H1 (cell line): Measurements from ENCODE around the gene ATG4D. TPM values are rescaled to one million over a fixed set of nuclear protein-coding genes. Genes with fewer than 3 reads are reported as not detected.
A peak's percentile ranks its signal among the peaks of the same experiment; 100 is the strongest.

Source experiments
- CTCF ChIA-PET: fragments of 300-600 bp; sonication (Branson Sonifier 250); formaldehyde crosslinking; loops from one replicate; lab custom pipeline; 2021; ENCODE audit not compliant: partially characterized antibody; lab: Charles Lee
- POLR2A ChIA-PET: fragments of 300-600 bp; sonication (Branson Sonifier 250); formaldehyde crosslinking; loops from one replicate; lab custom pipeline; 2021; ENCODE audit warnings: inconsistent platforms; ENCODE audit not compliant: partially characterized antibody; lab: Charles Lee
- DNase-seq, 2 experiments: peaks; one replicate each; pipeline versions ENCODE4 v3.0.0 to v3.0.0-alpha.2; 2010 to 2022; ENCODE audit warnings: low spot score in 2 of 2, low read depth in 1 of 2, mixed read lengths in 1 of 2
- FAIRE-seq: peaks from 2 replicates; lab custom pipeline; 2011; peaks lifted over from hg19 to GRCh38; lab: Jason Lieb, UNC
- H2AFZ ChIP-seq: 2 replicates; pipeline ENCODE4 v1.8.1; 2012; ENCODE audit warnings: low read length, inconsistent platforms
- H2AK5ac ChIP-seq: 2 replicates; pipeline ENCODE4 v1.6.1; 2013; ENCODE audit warnings: low read depth, low read length
- H2BK120ac ChIP-seq: replicated peaks from 2 replicates; pipeline ENCODE3; 2013; ENCODE audit warnings: low read depth, low read length, inconsistent platforms
- H2BK12ac ChIP-seq: 2 replicates; pipeline ENCODE4 v1.6.1; 2013; ENCODE audit warnings: low read depth, low read length
- H2BK15ac ChIP-seq: 2 replicates; pipeline ENCODE4 v1.6.1; 2013; ENCODE audit warnings: low read length
- H2BK20ac ChIP-seq: 2 replicates; pipeline ENCODE4 v1.6.1; 2013; ENCODE audit warnings: low read length
- H2BK5ac ChIP-seq: 2 replicates; pipeline ENCODE4 v1.6.1; 2013; ENCODE audit warnings: low read depth, low read length
- H3K14ac ChIP-seq: 2 replicates; pipeline ENCODE4 v1.6.1; 2013; ENCODE audit warnings: inconsistent platforms; ENCODE audit not compliant: insufficient read length
- H3K18ac ChIP-seq: 2 replicates; pipeline ENCODE4 v1.6.1; 2013; ENCODE audit warnings: low read length; ENCODE audit errors: extremely low read depth
- H3K23ac ChIP-seq: 2 replicates; pipeline ENCODE4 v1.6.1; 2013; ENCODE audit warnings: inconsistent platforms; ENCODE audit not compliant: insufficient read length
- H3K23me2 ChIP-seq: 2 replicates; pipeline ENCODE4 v1.6.1; 2013; ENCODE audit warnings: low read depth, low read length
- H3K27ac ChIP-seq: 2 replicates; pipeline ENCODE4 v1.6.1; 2011; ENCODE audit warnings: low read depth, low read length, inconsistent platforms
- H3K27me3 ChIP-seq, 4 experiments: replicated peaks in 1 of 4; 1 replicate in 1 of 4; 2 replicates in 3 of 4; pipeline versions ENCODE4 v1.6.1 to v1.8.1; 2011 to 2013; ENCODE audit warnings: low read length in 3 of 4, mild to moderate bottlenecking in 3 of 4, inconsistent platforms in 2 of 4, mixed read lengths in 2 of 4, moderate library complexity in 1 of 4; ENCODE audit not compliant: control insufficient read depth in 3 of 4, insufficient read depth in 3 of 4; ENCODE audit errors: extremely low read depth in 1 of 4
- H3K36me3 ChIP-seq, 4 experiments: 2 replicates each; pipeline versions ENCODE4 v1.6.1 to v1.8.1; 2011 to 2013; ENCODE audit warnings: mild to moderate bottlenecking in 4 of 4, low read length in 3 of 4, moderate library complexity in 2 of 4, control low read depth in 1 of 4, inconsistent platforms in 1 of 4; ENCODE audit not compliant: insufficient read depth in 4 of 4, control insufficient read depth in 2 of 4
- H3K4ac ChIP-seq: replicated peaks from 2 replicates; pipeline ENCODE3; 2013; ENCODE audit warnings: low read length, low read depth, mixed read lengths, inconsistent platforms; ENCODE audit not compliant: insufficient read length
- H3K4me1 ChIP-seq, 4 experiments: replicated peaks in 1 of 4; 1 replicate in 1 of 4; 2 replicates in 3 of 4; pipeline versions ENCODE4 v1.6.1 to v1.8.1; 2011 to 2013; ENCODE audit warnings: low read length in 3 of 4, inconsistent platforms in 2 of 4, mixed read lengths in 1 of 4; ENCODE audit not compliant: insufficient read depth in 4 of 4, control insufficient read depth in 3 of 4
- H3K4me2 ChIP-seq, 2 experiments: 2 replicates each; pipeline versions ENCODE4 v1.6.1 to v1.8.1; 2011 to 2013; ENCODE audit warnings: low read depth in 2 of 2, low read length in 2 of 2, control low read depth in 1 of 2, inconsistent platforms in 1 of 2, mild to moderate bottlenecking in 1 of 2; ENCODE audit not compliant: insufficient read depth in 1 of 2
- H3K4me3 ChIP-seq, 4 experiments: fragments of 200-600, 300-600 bp in 1 of 4; sonication (generic), shearing (Covaris generic), sonication (Bioruptor Twin) in 1 of 4; 2 replicates each; pipeline versions ENCODE4 v1.5.1 to v1.8.1; 2011 to 2016; ENCODE audit warnings: low read length in 4 of 4, low read depth in 3 of 4, control low read depth in 2 of 4, inconsistent platforms in 2 of 4, mild to moderate bottlenecking in 2 of 4, mixed read lengths in 1 of 4, moderate library complexity in 1 of 4; ENCODE audit not compliant: insufficient read depth in 2 of 4; ENCODE audit errors: extremely low read depth in 1 of 4
- H3K56ac ChIP-seq: replicated peaks from 2 replicates; pipeline ENCODE3; 2013; ENCODE audit warnings: low read depth, mild to moderate bottlenecking, mixed read lengths, low read length, inconsistent platforms; ENCODE audit not compliant: insufficient read length
- H3K79me1 ChIP-seq: 2 replicates; pipeline ENCODE4 v1.6.1; 2013; ENCODE audit warnings: low read depth, low read length, control low read depth
- H3K79me2 ChIP-seq, 2 experiments: 2 replicates each; pipeline versions ENCODE4 v1.6.1 to v1.8.1; 2012 to 2013; ENCODE audit warnings: low read length in 2 of 2, mild to moderate bottlenecking in 2 of 2, inconsistent platforms in 1 of 2; ENCODE audit not compliant: insufficient read depth in 2 of 2, control insufficient read depth in 1 of 2
- H3K9ac ChIP-seq, 4 experiments: replicated peaks in 1 of 4; 1 replicate in 1 of 4; 2 replicates in 3 of 4; pipeline versions ENCODE4 v1.6.1 to v1.8.1; 2011 to 2013; ENCODE audit warnings: low read depth in 3 of 4, low read length in 3 of 4, control low read depth in 2 of 4, mild to moderate bottlenecking in 2 of 4, moderate library complexity in 2 of 4, inconsistent platforms in 1 of 4; ENCODE audit errors: extremely low read depth in 1 of 4
- H3K9me3 ChIP-seq, 2 experiments: 2 replicates each; pipeline versions ENCODE4 v1.6.1 to v1.8.1; 2012 to 2013; ENCODE audit warnings: mild to moderate bottlenecking in 2 of 2, moderate library complexity in 2 of 2, control low read depth in 1 of 2, inconsistent platforms in 1 of 2, low read depth in 1 of 2, low read length in 1 of 2, mixed read lengths in 1 of 2; ENCODE audit not compliant: insufficient read depth in 2 of 2
- H4K20me1 ChIP-seq, 2 experiments: replicated peaks in 1 of 2; 2 replicates each; pipeline versions ENCODE3 to v1.8.1; 2011 to 2013; ENCODE audit warnings: inconsistent platforms in 2 of 2, low read length in 2 of 2, mild to moderate bottlenecking in 1 of 2; ENCODE audit not compliant: insufficient read depth in 2 of 2, control insufficient read depth in 1 of 2
- H4K5ac ChIP-seq: 2 replicates; pipeline ENCODE4 v1.6.1; 2013; ENCODE audit warnings: low read length, low read depth, mixed read lengths, inconsistent platforms; ENCODE audit not compliant: insufficient read length
- H4K8ac ChIP-seq: 2 replicates; pipeline ENCODE4 v1.8.0; 2013; ENCODE audit warnings: mild to moderate bottlenecking, moderate library complexity, low read length, inconsistent platforms; ENCODE audit not compliant: insufficient read depth; ENCODE audit errors: extremely low read depth
- H4K91ac ChIP-seq: replicated peaks from 2 replicates; pipeline ENCODE3; 2013; ENCODE audit warnings: low read length, mixed read lengths, inconsistent platforms; ENCODE audit not compliant: insufficient read length
- CHD2 ChIP-seq: IDR thresholded peaks from 2 replicates; pipeline ENCODE4 v1.6.1; 2012; ENCODE audit warnings: low read length, improper control_type of control experiment
- MAFK ChIP-seq: IDR thresholded peaks from 2 replicates; pipeline ENCODE4 v1.6.1; 2012; ENCODE audit warnings: low read depth, mild to moderate bottlenecking, improper control_type of control experiment, low read length
- SAP30 ChIP-seq: fragments of 300-600 bp; sonication (generic); IDR thresholded peaks from 2 replicates; pipeline ENCODE4 v1.7.1; 2012; ENCODE audit warnings: low read length, moderate library complexity, mild to moderate bottlenecking, inconsistent platforms; ENCODE audit not compliant: insufficient read depth, insufficient replicate concordance
- TBP ChIP-seq: IDR thresholded peaks from 2 replicates; pipeline ENCODE4 v1.6.1; 2011; ENCODE audit warnings: low read depth, low read length, improper control_type of control experiment
- WGBS, 2 experiments: shearing (Covaris generic) in 1 of 2; methylation state at CpG; one replicate each; pipeline versions ENCODE4 v1.1.6 to v1.1.7; 2013 to 2015; ENCODE audit warnings: low lambda C conversion rate in 2 of 2, mixed read lengths in 2 of 2, inconsistent platforms in 1 of 2, low coverage in 1 of 2, missing lambda C conversion rate in 1 of 2; ENCODE audit not compliant: insufficient replicate concordance in 2 of 2, insufficient coverage in 1 of 2, insufficient read length in 1 of 2; ENCODE audit errors: extremely low coverage in 1 of 2, missing lambda C conversion rate in 1 of 2; 5-methylcytosine and 5-hydroxymethylcytosine counted together
- polyA plus RNA-seq, 7 experiments: library from polyadenylated mRNA; depleted of rRNA in 3 of 7; stranded (reverse) in 5 of 7; unstranded in 2 of 7; fragments of >200 nt in 5 of 7; fragments of 200-250 nt in 2 of 7; gene quantifications; 1 replicate in 5 of 7; 2 replicates in 1 of 7; 4 replicates in 1 of 7; pipeline versions ENCODE4 v1.2.1 to v1.2.3, GENCODE V29; 2011 to 2013; ENCODE audit warnings: missing spikeins in 2 of 7, mixed read lengths in 2 of 7
- total RNA-seq: library from RNA; stranded (reverse); fragmentation: NEBNext Ultra II Directional; extraction: Animal tissue kit (Norgen Biotek cat#: 25700); gene quantifications from 2 replicates; pipeline ENCODE4 v1.2.1, GENCODE V29; 2021

The ATG4D gene
- total and polyA plus RNA-seq, 2 of the 8 experiments (the other 6 are each of a cell fraction or from before 2014, with no cell fraction given) = 39.6 to 43.7 TPM

DNA sequence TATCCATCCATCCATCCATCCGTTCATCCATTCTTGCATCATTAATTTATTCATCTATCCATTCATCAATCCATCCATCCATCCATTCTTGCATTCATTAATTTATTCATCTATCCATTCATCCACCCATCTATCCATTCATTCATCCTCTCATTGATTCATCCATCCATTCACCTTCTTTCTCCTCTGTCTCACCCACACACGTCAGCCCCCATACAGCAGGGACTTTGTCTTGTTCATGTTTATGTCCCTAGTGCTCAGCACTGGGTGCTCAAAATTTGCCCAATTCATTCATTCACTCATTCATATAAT is 44.1 kb downstream of the ATG4D start:
- ChIA-PET POLR2A (interaction anchor here (2.2 kb wide), 1 partner anchor 16 kb away, joined by 9 read pairs; no protein-coding TSS in a partner anchor), CTCF (interaction anchor here (3.5 kb wide), 1 partner anchor 56 kb away, joined by 10 read pairs; no protein-coding TSS in a partner anchor)
- no peak overlapping the region for H2BK5ac ChIP-seq
- no peak overlapping the region for H3K56ac ChIP-seq
- H2BK120ac ChIP-seq = no peak overlapping the region
- H4K91ac ChIP-seq = no peak overlapping the region
- H3K23ac ChIP-seq = no peak overlapping the region
- no peak overlapping the region for H2AFZ ChIP-seq
- H3K9ac ChIP-seq = no peak overlapping the region
- WGBS, 2 experiments = 87 to 100% methylated on average over 1 to 2 of the region's 2 CpGs
- H3K18ac ChIP-seq = no peak overlapping the region
- peaks cover 3% of the 10 kb centered on the region; the same call in 1 of the 2 replicates for H3K79me1 ChIP-seq
- peaks cover 0 to 5% of the 10 kb centered on the region in 2 experiments; a peak in 1 of 4 replicates for H3K79me2 ChIP-seq
- peak overlapping the region in 1 of 2 experiments; percentile 68; a peak in 1 of 4 replicates for H3K4me2 ChIP-seq
- H2AK5ac ChIP-seq = no peak overlapping the region
- TF ChIP-seq MAFK (no peak), SAP30 (no peak), TBP (no peak), CHD2 (no peak)
- peaks cover 4% of the 10 kb centered on the region; the same call in 1 of the 2 replicates for H3K23me2 ChIP-seq
- no peak overlapping the region for H4K5ac ChIP-seq
- peaks cover 0 to 2% (median 0%) of the 10 kb centered on the region in 4 experiments; a peak in 1 of 7 replicates for H3K27me3 ChIP-seq
- DNase-seq = no peak
- no peak overlapping the region for H3K4me3 ChIP-seq
- no peak overlapping the region for H4K8ac ChIP-seq
- no peak overlapping the region for H3K27ac ChIP-seq
- no peak overlapping the region for H2BK12ac ChIP-seq
- no peak overlapping the region for H2BK15ac ChIP-seq
- H3K14ac ChIP-seq = no peak overlapping the region
- peaks cover 0 to 14% (median 4%) of the 10 kb centered on the region in 4 experiments; a peak in 5 of 8 replicates for H3K36me3 ChIP-seq
- no peak for FAIRE-seq
- H4K20me1 ChIP-seq = peaks cover 0 to 2% of the 10 kb centered on the region in 2 experiments
- H3K9me3 ChIP-seq = no peaks in the 10 kb centered on the region
- no peak overlapping the region for H2BK20ac ChIP-seq
- H3K4ac ChIP-seq = no peak overlapping the region
- H3K4me1 ChIP-seq = no peaks in the 10 kb centered on the region
